ENCODE measurements around the gene SAMD8.
"Not testable (repeated sequence)": the region's sequence is repeated elsewhere in the genome, so short reads cannot be mapped to it uniquely, and the experiment has no call there.

GRCh38 chr10:75106891-75107290, 4.6 kb upstream of the SAMD8 start:
- not testable (repeated sequence) for TF ChIP-seq CTCF, POLR2A (IDR thresholded peaks at IDR 0.05)
